ENCODE data around the gene GAL3ST3. TPM values are rescaled to one million over a fixed set of nuclear protein-coding genes. Genes with fewer than 3 reads are reported as not detected.

Gene GAL3ST3
- total and polyA plus RNA-seq, 2 of the 8 experiments (the other 6 are each of a cell fraction or from before 2014, with no cell fraction given) = 21.1 to 21.4 TPM

DNA sequence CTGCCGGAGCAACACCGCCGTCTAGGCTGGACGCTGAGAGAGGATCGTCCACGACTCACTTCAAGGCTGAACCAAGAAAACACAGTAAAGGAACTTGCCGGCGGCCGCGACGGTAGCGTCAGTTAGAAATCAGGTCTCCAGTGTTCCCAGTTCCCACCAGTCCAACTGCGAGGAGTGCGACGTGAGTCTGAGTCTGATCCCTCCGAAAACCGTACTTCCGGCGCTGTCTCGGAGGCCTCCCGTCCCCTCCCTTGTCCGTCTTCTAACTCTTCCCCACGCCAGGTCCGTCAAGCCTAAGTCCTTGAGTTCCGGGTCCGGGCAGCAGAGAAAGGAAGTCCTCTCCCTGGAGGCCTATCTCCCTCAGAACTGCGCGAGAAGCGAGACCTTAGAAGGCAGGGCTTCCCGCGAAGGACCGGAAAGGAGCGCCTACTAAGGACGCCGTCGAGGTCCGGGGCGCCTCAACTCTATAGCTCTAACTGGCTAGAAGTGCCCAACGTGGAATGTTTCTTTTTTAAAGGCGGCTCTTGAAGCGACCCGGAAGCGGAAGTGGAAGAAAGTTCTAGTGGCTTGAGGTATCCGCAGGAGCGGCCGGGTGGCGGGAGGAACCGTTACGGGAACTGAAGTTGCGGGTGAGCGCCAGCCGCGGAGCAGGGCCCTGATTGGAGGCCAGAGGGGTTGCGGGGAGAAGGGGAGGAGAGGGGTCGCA, 46.9 kb downstream of the GAL3ST3 start, which contains the start of the genes BANF1 and EIF1AD:
Gene BANF1 (plus strand): TSS at position 562 of the 706 bp plus-strand sequence. CDS start 748 bp downstream, outside the sequence.
Gene EIF1AD (minus strand): TSS at position 216 of the 706 bp plus-strand sequence. CDS start 1,768 bp downstream, outside the sequence.
- Histone ChIP-seq H2AK5ac (ENCODE audit: low read depth, low read length) (no peak within 1 kb of the TSS), H4K91ac (replicated peaks; ENCODE audit: insufficient read length, low read length) (peak within 1 kb of the TSS; percentile 72), H2BK20ac (ENCODE audit: low read length) (no peak within 1 kb of the TSS), H3K4me1 (replicated peaks in 1 of 4; ENCODE audit: control insufficient read depth in 3 of 4, insufficient read depth in 4 of 4, low read length in 3 of 4) (peaks cover 0 to 10% (median 5%) of the 10 kb centered on the region in 4 experiments; a peak in 5 of 7 replicates), H2BK12ac (ENCODE audit: low read depth, low read length) (no peak within 1 kb of the TSS), H4K5ac (ENCODE audit: insufficient read length, low read depth, low read length) (peak within 1 kb of the TSS; percentile 22), H2BK15ac (ENCODE audit: low read length) (peak within 1 kb of the TSS; percentile 99; the same call in 1 of the 2 replicates), H3K4me2 (ENCODE audit: insufficient read depth in 1 of 2, low read depth in 2 of 2, low read length in 2 of 2) (peak within 1 kb of the TSS; percentile 75 to 83), H2BK120ac (replicated peaks; ENCODE audit: low read depth, low read length) (no peak within 1 kb of the TSS), H4K20me1 (replicated peaks in 1 of 2; ENCODE audit: control insufficient read depth in 1 of 2, insufficient read depth in 2 of 2, low read length in 2 of 2) (peaks cover 6 to 11% of the 10 kb centered on the region in 2 experiments), H2BK5ac (ENCODE audit: low read depth, low read length) (peak within 1 kb of the TSS; percentile 76; the same call in 1 of the 2 replicates), H3K23ac (ENCODE audit: insufficient read length) (no peak within 1 kb of the TSS), H3K4ac (replicated peaks; ENCODE audit: insufficient read length, low read depth, low read length) (peak within 1 kb of the TSS; percentile 34), H3K27me3 (replicated peaks in 1 of 4; ENCODE audit: control insufficient read depth in 3 of 4, extremely low read depth in 1 of 4, insufficient read depth in 3 of 4, low read length in 3 of 4) (no peaks in the 10 kb centered on the region), H3K23me2 (ENCODE audit: low read depth, low read length) (peaks cover 2% of the 10 kb centered on the region; the same call in 1 of the 2 replicates), H3K27ac (ENCODE audit: low read depth, low read length) (peak within 1 kb of the TSS; percentile 87), H3K9me3 (ENCODE audit: insufficient read depth in 2 of 2, low read depth in 1 of 2, low read length in 1 of 2) (no peaks in the 10 kb centered on the region), H3K36me3 (ENCODE audit: control insufficient read depth in 2 of 4, insufficient read depth in 4 of 4, low read length in 3 of 4) (peaks cover 16 to 43% (median 30%) of the 10 kb centered on the region in 4 experiments), H3K9ac (replicated peaks in 1 of 4; ENCODE audit: extremely low read depth in 1 of 4, low read depth in 3 of 4, low read length in 3 of 4) (peak within 1 kb of the TSS; percentile 56 to 86 (median 82)), H3K79me2 (ENCODE audit: control insufficient read depth in 1 of 2, insufficient read depth in 2 of 2, low read length in 2 of 2) (peaks cover 0 to 25% of the 10 kb centered on the region in 2 experiments; a peak in 2 of 4 replicates), H3K18ac (ENCODE audit: extremely low read depth, low read length) (peak within 1 kb of the TSS; percentile 85; the same call in 1 of the 2 replicates), H3K79me1 (ENCODE audit: low read depth, low read length) (peaks cover 8% of the 10 kb centered on the region), H3K4me3 (ENCODE audit: extremely low read depth in 1 of 4, insufficient read depth in 2 of 4, low read depth in 3 of 4, low read length in 4 of 4) (peak within 1 kb of the TSS; percentile 67 to 99 (median 94)), H3K14ac (ENCODE audit: insufficient read length) (no peak within 1 kb of the TSS), H3K56ac (replicated peaks; ENCODE audit: insufficient read length, low read depth, low read length) (peak within 1 kb of the TSS; percentile 82), H2AFZ (ENCODE audit: low read length) (peak within 1 kb of the TSS; percentile 74), H4K8ac (ENCODE audit: extremely low read depth, insufficient read depth, low read length) (peak within 1 kb of the TSS; percentile 99)
- POLR2A ChIA-PET (ENCODE audit: partially characterized antibody) = interaction anchor here (0.5 to 1.8 kb wide), 18 partner anchors 10 to 370 kb away, joined by 3 to 15 read pairs (median 4); partner anchors contain the start of genes CST6, FIBP, MUS81 and SF3B2
- peak; percentile 81 to 94 for DNase-seq (ENCODE audit: low read depth in 1 of 2, low spot score in 2 of 2)
- WGBS, 2 experiments (ENCODE audit: extremely low coverage in 1 of 2, insufficient coverage in 1 of 2, insufficient read length in 1 of 2, insufficient replicate concordance in 2 of 2, low coverage in 1 of 2, low lambda C conversion rate in 2 of 2, missing lambda C conversion rate in 1 of 2) = 3% methylated on average over 43 of the region's 55 CpGs; no CpG with 5 or more reads in 1 of the 2 experiments
- CTCF ChIA-PET (ENCODE audit: partially characterized antibody) = interaction anchor here (1.0 to 1.9 kb wide), 7 partner anchors 20 to 142 kb away, joined by 4 to 5 read pairs (median 4); partner anchors contain the start of genes CCDC85B, FIBP and MUS81
- no peak for FAIRE-seq
- TF ChIP-seq ATF2 (IDR thresholded peaks at IDR 0.05; ENCODE audit: low read length) (no peak), SP1 (IDR thresholded peaks at IDR 0.05; ENCODE audit: low read depth, low read length) (peak; percentile 82), EGR1 (IDR thresholded peaks at IDR 0.05; ENCODE audit: borderline replicate concordance, low read depth, low read length) (peak; percentile 73; the same call in 1 of the 2 replicates), BRCA1 (IDR thresholded peaks at IDR 0.05; ENCODE audit: low read depth, low read length) (peak; percentile 73), RAD21 (IDR thresholded peaks at IDR 0.05 in 1 of 2, conservative IDR thresholded peaks at IDR 0.05 in 1 of 2; ENCODE audit: low read depth in 2 of 2, low read length in 2 of 2) (0 out of 4 replicates have a peak, but pooled peaks of 1 of the 2 experiments have one; percentile 0), SUZ12 (IDR thresholded peaks at IDR 0.05; ENCODE audit: low read length) (no peak), RFX5 (IDR thresholded peaks at IDR 0.05; ENCODE audit: borderline replicate concordance, low read depth, low read length) (no peak), SIN3A (conservative IDR thresholded peaks at IDR 0.05 in 1 of 2, IDR thresholded peaks at IDR 0.05 in 1 of 2; ENCODE audit: low read depth in 1 of 2, low read length in 2 of 2) (peak in 1 of 2 experiments; percentile 97; a peak in 2 of 4 replicates)

All from H1 (cell line).